Measurements from ENCODE around the gene CKMT1A. TPM values are rescaled to one million over a fixed set of nuclear protein-coding genes. Genes with fewer than 3 reads are reported as not detected.

The CKMT1A gene
- total RNA-seq: not detected in 2 replicates

GRCh38 chr15:43693148-43694022 is at the start of gene CKMT1A:
CKMT1A (plus strand) TSS chr15:43693859; CDS start chr15:43694051, 192 bp downstream.

GRCh38 chr15:43648649-43649429 is 44.8 kb upstream of the CKMT1A start, which contains the start of gene CATSPER2:
CATSPER2 (minus strand) TSS chr15:43648844; CDS start chr15:43648061, 783 bp downstream.

DNA sequence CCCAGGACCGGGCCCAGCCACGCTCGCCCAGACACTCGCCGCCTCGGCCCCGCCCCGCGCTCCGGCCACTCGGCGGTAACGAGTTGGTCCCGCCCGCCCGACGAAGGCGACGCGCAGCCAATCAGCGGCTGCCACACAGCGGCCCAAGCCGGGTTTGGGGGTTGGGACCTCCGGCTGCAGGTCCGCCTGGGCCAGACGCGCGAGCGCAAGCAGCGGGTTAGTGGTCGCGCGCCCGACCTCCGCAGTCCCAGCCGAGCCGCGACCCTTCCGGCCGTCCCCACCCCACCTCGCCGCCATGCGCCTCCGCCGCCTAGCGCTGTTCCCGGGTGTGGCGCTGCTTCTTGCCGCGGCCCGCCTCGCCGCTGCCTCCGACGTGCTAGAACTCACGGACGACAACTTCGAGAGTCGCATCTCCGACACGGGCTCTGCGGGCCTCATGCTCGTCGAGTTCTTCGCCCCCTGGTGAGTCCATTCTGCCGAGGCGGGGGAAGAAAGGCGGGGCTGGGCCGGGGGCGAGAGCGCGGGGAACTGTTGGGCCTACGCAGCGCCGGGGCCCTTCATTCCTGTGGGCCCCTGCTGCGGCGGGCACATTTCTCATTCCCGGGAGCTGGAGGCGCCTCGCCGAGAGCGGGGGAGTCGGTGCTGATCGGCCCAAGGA is 52.7 kb downstream of the CKMT1A start, which contains the start of gene PDIA3:
PDIA3 (plus strand) TSS at position 194 of the 658 bp plus-strand sequence; CDS start at position 296, 102 bp downstream.

Other genes with a start within 250 kb of the CKMT1A start
- 48.9 and 64.7 TPM in 2 replicates for gene TP53BP1, start 200.7 kb upstream of the CKMT1A start, total RNA-seq
- gene MAP1A, start 176.3 kb upstream of the CKMT1A start, total RNA-seq: 0.17 and 0.33 TPM in 2 replicates
- 7.4 and 12.8 TPM in 2 replicates for gene PPIP5K1, start 103.7 kb upstream of the CKMT1A start, total RNA-seq
- not detected in 2 replicates for gene CKMT1B, start 99.8 kb upstream of the CKMT1A start, total RNA-seq
- gene STRC, start 75.1 kb upstream of the CKMT1A start, total RNA-seq: 0.09 TPM in 1 of 2 replicates, not detected in the other
- 0.33 and 0.95 TPM in 2 replicates for gene CATSPER2, start 45.0 kb upstream of the CKMT1A start, total RNA-seq
- 123 and 147 TPM in 2 replicates for gene PDIA3, start 52.6 kb downstream of the CKMT1A start, total RNA-seq
- 1.5 TPM in 2 replicates for gene ELL3, start 83.1 kb downstream of the CKMT1A start, total RNA-seq
- 214 and 359 TPM in 2 replicates for gene SERF2, start 98.5 kb downstream of the CKMT1A start, total RNA-seq
- 0.11 TPM in 1 of 2 replicates, not detected in the other for gene SERINC4, start 106.4 kb downstream of the CKMT1A start, total RNA-seq
- gene HYPK, start 106.7 kb downstream of the CKMT1A start, total RNA-seq: 4.9 and 5.4 TPM in 2 replicates
- 18.3 and 22.8 TPM in 2 replicates for gene MFAP1, start 130.8 kb downstream of the CKMT1A start, total RNA-seq
- 3.9 and 4.1 TPM in 2 replicates for gene WDR76, start 133.1 kb downstream of the CKMT1A start, total RNA-seq

All from dermis lymphatic vessel endothelial cell (primary cell).